Measurements from ENCODE around the gene LGI4.

DNA sequence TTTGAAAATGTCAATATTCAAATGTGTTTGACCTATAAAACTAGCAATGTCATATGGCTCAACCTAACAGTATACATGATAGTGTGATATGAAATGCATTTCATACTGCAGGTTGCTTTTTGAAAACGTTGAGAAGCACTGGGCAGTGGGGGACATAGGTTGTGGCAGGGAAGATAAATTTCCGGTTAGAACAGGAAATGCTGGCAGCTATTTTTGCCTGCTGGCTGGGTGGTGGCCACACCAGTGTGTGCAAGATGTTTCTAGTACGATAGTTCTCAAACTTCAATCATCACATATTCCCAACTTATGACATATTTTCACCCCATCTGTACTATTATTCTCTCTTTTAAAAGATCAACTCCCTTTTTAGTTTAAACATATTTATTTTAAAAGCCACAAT lies 36.9 kb upstream of the LGI4 start:
- no peak for TF ChIP-seq CTCF (IDR thresholded peaks at IDR 0.05)
- no peak for TF ChIP-seq POLR2A (IDR thresholded peaks at IDR 0.05)
- TF ChIP-seq POLR2AphosphoS5 (IDR thresholded peaks at IDR 0.05) = no peak

Measured in sigmoid colon (tissue), 4 donors.